ENCODE data around the gene CDC34. TPM values are rescaled to one million over a fixed set of nuclear protein-coding genes. Genes with fewer than 3 reads are reported as not detected.

Gene CDC34
- total and polyA plus RNA-seq, 2 of the 8 experiments (the other 6 are each of a cell fraction or from before 2014, with no cell fraction given), result 95.9 to 129 TPM

DNA sequence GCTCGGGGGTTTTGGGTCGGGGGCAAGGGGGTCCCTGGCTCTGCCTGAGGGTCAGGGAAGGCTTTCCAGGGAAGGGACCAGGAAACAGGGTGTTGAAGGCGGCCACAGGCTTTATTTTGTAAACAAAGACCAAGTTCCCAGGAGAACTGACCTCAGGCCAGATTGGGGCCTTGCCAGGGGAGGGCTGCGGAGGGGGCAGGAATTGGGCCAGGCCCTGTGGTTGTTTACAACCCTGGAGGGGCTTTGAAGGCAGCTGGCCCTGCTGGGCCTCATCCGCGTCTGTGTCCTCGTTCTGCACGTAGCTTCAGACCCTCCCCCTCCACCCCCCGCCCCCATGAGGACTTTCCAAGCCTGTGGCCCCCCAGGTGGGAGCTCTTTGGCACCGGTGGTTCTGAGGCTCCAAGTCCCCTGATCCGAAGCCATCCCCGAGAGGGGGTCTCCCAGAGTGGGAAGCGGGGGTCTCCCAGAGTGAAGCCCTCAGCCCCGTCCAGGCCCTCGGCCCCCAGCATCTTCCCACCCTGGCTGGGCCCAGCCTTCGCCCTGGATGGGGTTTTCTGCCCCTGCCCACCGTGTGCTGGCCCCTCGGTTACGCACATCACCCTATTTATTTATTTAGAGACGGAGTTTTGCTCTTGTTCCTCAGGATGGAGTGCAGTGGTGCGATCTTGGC is 27.3 kb downstream of the CDC34 start:
- Histone ChIP-seq H3K36me3 (ENCODE audit: control insufficient read depth in 2 of 4, insufficient read depth in 4 of 4, low read length in 3 of 4) (no peaks in the 10 kb centered on the region), H3K27me3 (replicated peaks in 1 of 4; ENCODE audit: control insufficient read depth in 3 of 4, extremely low read depth in 1 of 4, insufficient read depth in 3 of 4, low read length in 3 of 4) (no peaks in the 10 kb centered on the region), H3K23ac (ENCODE audit: insufficient read length) (no peak overlapping the region), H3K79me1 (ENCODE audit: low read depth, low read length) (no peaks in the 10 kb centered on the region), H4K8ac (ENCODE audit: extremely low read depth, insufficient read depth, low read length) (no peak overlapping the region), H3K23me2 (ENCODE audit: low read depth, low read length) (no peaks in the 10 kb centered on the region; the same call in 1 of the 2 replicates), H2BK120ac (replicated peaks; ENCODE audit: low read depth, low read length) (no peak overlapping the region), H2AK5ac (ENCODE audit: low read depth, low read length) (no peak overlapping the region), H3K4me2 (ENCODE audit: insufficient read depth in 1 of 2, low read depth in 2 of 2, low read length in 2 of 2) (no peak overlapping the region), H4K91ac (replicated peaks; ENCODE audit: insufficient read length, low read length) (no peak overlapping the region), H2BK12ac (ENCODE audit: low read depth, low read length) (no peak overlapping the region), H2BK15ac (ENCODE audit: low read length) (no peak overlapping the region), H3K4me3 (ENCODE audit: extremely low read depth in 1 of 4, insufficient read depth in 2 of 4, low read depth in 3 of 4, low read length in 4 of 4) (no peak overlapping the region), H2BK5ac (ENCODE audit: low read depth, low read length) (no peak overlapping the region), H3K27ac (ENCODE audit: low read depth, low read length) (no peak overlapping the region), H4K5ac (ENCODE audit: insufficient read length, low read depth, low read length) (no peak overlapping the region), H3K4me1 (replicated peaks in 1 of 4; ENCODE audit: control insufficient read depth in 3 of 4, insufficient read depth in 4 of 4, low read length in 3 of 4) (peaks cover 0 to 2% (median under 1%) of the 10 kb centered on the region in 4 experiments; a peak in 4 of 7 replicates), H3K4ac (replicated peaks; ENCODE audit: insufficient read length, low read depth, low read length) (no peak overlapping the region), H3K18ac (ENCODE audit: extremely low read depth, low read length) (no peak overlapping the region), H2AFZ (ENCODE audit: low read length) (no peak overlapping the region), H3K9ac (replicated peaks in 1 of 4; ENCODE audit: extremely low read depth in 1 of 4, low read depth in 3 of 4, low read length in 3 of 4) (no peak overlapping the region), H3K56ac (replicated peaks; ENCODE audit: insufficient read length, low read depth, low read length) (no peak overlapping the region), H3K9me3 (ENCODE audit: insufficient read depth in 2 of 2, low read depth in 1 of 2, low read length in 1 of 2) (no peaks in the 10 kb centered on the region; a peak in 1 of 4 replicates), H3K79me2 (ENCODE audit: control insufficient read depth in 1 of 2, insufficient read depth in 2 of 2, low read length in 2 of 2) (no peaks in the 10 kb centered on the region), H4K20me1 (replicated peaks in 1 of 2; ENCODE audit: control insufficient read depth in 1 of 2, insufficient read depth in 2 of 2, low read length in 2 of 2) (peaks cover 0 to 2% of the 10 kb centered on the region in 2 experiments), H3K14ac (ENCODE audit: insufficient read length) (no peak overlapping the region), H2BK20ac (ENCODE audit: low read length) (no peak overlapping the region)
- DNase-seq (ENCODE audit: low read depth in 1 of 2, low spot score in 2 of 2) (no peak), FAIRE-seq (no peak)
- CTCF ChIA-PET (ENCODE audit: partially characterized antibody), result interaction anchor here (0.5 to 1.0 kb wide), 2 partner anchors 13 to 29 kb away, joined by 3 to 4 read pairs; no protein-coding TSS in a partner anchor
- TF ChIP-seq JUND (IDR thresholded peaks at IDR 0.05; ENCODE audit: low read length) (no peak), EZH2 (IDR thresholded peaks at IDR 0.05; ENCODE audit: low read depth, low read length, severe bottlenecking) (no peak), SP1 (IDR thresholded peaks at IDR 0.05; ENCODE audit: low read depth, low read length) (no peak), RBBP5 (IDR thresholded peaks at IDR 0.05; ENCODE audit: borderline replicate concordance, low read depth, low read length) (no peak), BCL11A (IDR thresholded peaks at IDR 0.05; ENCODE audit: low read depth in 2 of 2, low read length in 2 of 2) (no peak), CBX5 (IDR thresholded peaks at IDR 0.05; ENCODE audit: low read depth, low read length) (no peak)
- 87% methylated on average over 13 of the region's 21 CpGs; no CpG with 5 or more reads in 1 of the 2 experiments for WGBS, 2 experiments (ENCODE audit: extremely low coverage in 1 of 2, insufficient coverage in 1 of 2, insufficient read length in 1 of 2, insufficient replicate concordance in 2 of 2, low coverage in 1 of 2, low lambda C conversion rate in 2 of 2, missing lambda C conversion rate in 1 of 2)
- POLR2A ChIA-PET (ENCODE audit: partially characterized antibody), result interaction anchor here (0.6 to 7.1 kb wide), 8 partner anchors 9 to 40 kb away, joined by 3 to 38 read pairs (median 4); partner anchors contain the start of gene BSG

Measured in H1 (cell line).